NCI-H460 (cell line): ENCODE measurements around the gene DCAF11. TPM values are rescaled to one million over a fixed set of nuclear protein-coding genes. Genes with fewer than 3 reads are reported as not detected.

Experiments
- DNase-seq: peaks from one replicate; pipeline ENCODE4 v3.0.0-alpha.2; 2016; ENCODE audit warnings: low read depth; ENCODE audit errors: extremely low read depth
- total RNA-seq: library from RNA; depleted of rRNA; stranded (reverse); fragments of >200 nt; shearing (Covaris generic); gene quantifications from 2 replicates; pipeline ENCODE4 v1.2.3, GENCODE V29; 2014

The DCAF11 gene
- total RNA-seq, 1 experiment from 2014 or later, result 54.1 TPM

DNA sequence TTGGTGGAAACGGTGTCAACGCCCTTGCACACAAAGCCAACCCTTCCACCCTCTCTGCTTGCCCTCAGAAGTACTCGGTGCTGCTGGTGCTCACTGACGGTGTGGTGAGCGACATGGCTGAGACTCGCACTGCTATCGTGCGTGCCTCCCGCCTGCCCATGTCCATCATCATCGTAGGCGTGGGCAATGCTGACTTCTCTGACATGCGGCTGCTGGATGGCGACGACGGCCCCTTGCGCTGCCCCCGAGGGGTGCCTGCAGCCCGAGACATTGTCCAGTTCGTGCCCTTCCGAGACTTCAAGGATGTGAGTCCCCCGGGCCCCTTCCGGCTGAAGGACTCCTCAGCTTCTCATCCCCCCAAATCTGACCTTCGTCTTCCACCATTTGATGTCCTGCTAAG lies 37.5 kb upstream of the DCAF11 start:
- DNase-seq, result no peak

DNA sequence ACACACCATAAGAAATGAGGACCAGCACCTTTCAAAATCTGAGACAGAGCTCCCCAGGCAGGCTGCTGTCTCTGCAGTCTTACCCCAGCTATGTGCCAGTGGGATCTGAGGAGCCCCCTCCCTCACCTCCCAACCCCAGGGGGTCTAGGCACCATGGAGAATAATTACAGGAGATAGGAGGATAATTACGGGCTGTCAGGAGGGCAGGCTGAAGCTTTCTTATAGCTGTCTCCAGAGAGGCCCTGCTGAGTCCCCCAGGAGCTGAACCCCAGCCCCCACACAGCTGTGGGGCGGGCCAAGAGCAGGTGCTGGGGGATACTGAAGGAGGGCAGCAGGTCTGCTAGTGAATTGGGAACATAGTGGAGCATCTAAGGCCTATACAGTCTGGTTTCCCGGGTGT lies 36.4 kb upstream of the DCAF11 start:
- no peak for DNase-seq

DNA sequence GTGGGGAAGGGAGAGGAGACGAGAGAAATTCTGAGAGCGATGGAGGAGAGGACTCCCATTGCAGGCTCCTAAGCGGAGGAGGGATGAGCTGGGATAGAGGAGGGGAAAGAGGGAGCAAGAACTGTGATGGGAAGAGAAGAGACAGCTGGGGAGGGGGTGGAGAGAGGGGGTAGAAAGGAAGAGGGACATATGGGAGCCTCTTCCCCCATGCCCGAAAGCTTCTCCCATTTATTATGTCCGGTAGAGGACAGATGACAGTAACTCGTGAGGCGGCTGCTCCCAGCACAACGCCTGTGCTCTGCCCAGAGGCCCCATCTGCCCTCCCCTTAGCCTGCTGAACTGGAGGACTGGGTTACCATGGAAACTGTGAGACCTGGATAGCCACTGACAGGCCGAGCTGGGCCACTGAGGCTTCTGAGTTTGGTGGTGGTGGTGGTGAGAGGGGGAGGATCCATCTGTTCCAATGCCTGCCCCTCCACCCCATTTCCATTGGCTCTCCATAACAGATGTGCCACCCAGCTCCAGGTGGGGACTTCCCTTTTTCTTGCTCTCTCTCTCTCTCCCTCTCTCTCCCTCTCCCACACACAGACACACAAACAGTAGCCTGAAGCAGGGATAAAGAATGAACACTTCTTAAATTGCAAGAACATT lies 35.0 kb upstream of the DCAF11 start:
- DNase-seq, result no peak

DNA sequence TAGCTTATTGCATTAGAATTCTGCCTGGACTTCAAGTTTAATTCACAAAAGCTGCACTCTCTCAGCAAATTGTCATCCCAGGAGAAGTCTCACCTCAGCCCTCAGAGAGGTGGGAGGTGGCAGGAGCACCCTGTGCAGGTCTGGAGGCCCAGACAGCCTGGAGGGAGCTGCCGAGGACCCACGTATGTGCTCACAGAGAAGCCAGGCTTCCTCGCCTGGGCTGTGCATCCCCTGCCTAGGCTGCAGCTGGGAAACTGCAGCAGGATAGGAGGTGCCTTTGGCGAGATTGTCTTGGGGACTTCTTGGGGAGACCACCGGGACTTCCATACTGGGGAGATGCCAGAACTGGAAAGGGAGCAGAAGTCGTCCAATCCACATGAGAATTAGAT lies 34.4 kb upstream of the DCAF11 start:
- no peak for DNase-seq

DNA sequence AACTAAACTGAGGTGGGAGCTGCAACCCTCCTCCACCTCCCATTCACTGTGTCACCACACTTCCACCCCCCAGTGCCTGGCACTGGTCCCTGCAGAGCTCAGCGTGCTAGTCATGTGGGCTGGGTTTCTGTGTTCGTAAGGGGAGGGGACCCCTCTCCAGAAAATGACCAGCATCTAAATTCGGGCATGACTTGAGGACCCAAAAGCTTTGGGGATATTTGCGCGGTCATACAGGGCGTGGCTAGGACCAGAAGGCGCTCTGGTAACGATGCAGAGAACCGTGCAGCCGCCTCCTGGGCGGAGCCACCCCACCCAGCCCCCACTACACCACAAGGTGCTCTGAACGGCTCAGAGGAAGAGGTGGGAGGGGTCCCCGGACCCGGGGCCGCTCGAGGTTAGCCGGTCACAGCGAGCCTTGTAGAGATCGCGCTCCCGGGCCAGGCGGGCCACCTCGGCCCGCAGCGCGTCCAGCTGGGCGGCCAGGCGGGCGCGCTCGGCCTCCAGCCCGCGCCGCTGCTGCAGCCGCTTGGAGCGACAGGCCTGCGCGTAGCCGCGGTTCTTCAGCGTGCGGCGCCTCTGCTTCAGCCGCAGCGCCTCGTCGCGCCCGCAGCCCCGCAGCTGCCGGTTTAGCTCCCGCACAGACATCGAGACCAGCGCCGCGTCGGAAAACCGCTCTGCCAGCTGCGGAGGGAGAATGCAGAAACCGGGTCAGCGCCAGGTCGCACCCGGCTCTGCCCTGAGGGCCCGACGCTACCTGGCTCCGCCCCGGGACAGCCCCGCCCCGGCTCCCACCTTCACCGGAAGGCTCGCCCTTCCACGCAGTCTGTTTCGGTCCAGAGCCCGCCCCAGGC lies 33.5 kb upstream of the DCAF11 start:
- no peak for DNase-seq

DNA sequence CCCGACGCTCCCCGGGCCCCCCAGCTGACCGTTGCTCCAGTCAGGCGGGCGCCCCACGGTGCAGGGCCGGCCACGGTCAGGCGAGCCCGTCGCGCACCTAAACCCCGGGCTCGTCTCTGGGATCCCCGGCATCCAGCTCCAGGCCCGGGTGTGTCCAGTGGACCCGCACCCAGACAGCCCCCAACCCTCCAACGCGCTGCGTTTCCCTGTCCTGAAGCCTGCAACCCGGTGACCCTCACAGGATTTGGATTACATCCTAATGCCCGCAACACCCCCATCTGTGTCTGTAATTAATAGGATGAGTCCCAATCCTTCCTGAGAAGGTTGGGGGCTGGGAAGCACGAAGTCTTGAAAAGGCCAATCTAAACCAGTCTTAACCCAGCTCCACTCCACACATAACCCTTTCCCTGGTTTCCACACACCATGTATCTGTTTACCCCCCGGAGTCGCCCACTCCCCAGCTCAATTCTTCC lies 32.8 kb upstream of the DCAF11 start:
- DNase-seq, result no peak

DNA sequence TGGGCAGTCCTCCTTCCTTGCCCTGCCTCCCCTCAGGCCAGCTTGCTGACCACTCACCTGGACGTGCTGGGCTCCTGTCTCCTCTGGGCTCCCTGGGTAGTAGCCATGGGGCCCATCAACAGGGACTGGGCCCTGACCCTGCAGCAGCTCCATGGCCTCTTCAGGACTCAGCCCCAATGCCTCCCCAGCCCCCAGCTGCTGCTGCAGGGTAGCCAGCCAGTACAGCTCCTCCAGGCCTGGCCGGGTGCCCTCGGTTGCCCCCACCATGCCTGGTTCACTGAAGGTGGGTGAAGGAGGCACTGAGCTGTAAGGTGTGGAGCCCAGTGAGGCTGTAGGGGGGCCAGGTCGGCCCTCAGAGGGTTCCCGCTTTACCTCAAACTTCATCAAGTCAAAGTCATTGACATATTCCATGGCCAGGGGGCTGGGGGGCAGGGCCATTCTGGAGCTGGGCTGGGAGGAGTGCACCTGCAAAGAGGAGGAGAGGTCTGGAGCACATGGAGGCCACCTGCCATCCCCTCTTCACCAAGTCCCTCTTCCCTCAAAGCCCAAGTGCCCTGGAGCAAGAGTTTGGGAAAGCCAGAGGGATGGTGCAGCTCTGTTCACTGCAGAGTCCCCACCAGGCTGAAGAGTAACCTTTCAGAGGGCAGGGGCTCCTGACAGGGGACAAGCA lies 32.0 kb upstream of the DCAF11 start:
- no peak for DNase-seq

DNA sequence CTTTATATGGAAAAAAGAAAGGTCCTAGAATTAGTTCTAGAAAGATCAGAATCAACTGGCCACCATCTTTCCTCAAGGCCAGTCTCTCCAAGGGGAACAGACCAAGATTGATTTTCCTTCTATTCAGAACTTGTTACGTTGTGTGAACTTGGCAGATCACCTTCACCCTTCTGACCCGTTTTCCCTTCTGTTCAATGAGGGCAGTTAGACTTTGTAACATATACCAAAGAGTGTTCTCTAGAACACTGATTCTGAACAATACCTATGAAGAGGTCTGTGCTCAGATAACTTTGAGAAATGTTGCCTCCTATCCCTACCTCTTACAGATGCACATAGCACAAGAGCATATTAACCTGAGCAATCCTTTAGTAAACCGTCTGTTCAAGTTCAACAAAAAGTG lies 31.1 kb upstream of the DCAF11 start:
- DNase-seq, result no peak

DNA sequence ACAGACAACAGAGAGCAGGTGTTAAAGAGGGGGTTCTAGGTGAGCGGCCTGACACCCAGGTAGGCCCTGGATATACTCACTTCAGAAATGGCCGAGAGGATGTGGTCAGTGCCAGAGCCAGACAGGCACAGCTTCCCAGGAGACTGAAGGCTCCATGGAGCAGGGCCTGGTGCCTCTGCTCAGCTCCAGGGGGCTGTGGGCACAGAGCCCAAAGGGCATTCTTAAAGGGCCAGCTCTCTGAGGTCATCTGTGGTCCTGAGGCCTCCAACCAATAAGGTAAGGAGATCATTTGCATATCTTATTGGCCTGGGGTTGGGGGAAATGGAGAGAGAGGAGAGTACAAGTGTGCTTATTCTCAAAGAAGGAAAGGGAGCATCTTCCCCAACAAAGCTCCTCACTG lies 30.1 kb upstream of the DCAF11 start:
- no peak for DNase-seq

DNA sequence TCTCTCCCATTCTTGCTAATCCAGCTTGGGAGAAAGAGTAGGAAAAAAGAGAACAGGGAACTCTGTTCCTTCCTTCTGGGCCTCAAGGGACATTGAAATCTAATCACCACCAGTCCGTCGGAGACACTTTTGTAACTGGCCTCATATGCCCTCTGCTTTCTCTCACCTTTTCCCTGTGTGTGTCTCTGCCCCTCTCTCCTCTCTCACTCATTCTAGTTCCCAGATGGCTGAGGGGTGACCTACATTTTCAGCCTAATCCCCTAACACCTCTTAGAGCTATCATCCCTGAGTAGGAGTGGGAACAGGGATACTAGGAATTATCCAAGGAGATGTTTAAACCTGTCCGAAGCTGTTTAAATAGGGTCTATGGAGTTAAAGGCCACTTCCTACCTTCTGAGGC lies 29.4 kb upstream of the DCAF11 start:
- DNase-seq, result no peak

DNA sequence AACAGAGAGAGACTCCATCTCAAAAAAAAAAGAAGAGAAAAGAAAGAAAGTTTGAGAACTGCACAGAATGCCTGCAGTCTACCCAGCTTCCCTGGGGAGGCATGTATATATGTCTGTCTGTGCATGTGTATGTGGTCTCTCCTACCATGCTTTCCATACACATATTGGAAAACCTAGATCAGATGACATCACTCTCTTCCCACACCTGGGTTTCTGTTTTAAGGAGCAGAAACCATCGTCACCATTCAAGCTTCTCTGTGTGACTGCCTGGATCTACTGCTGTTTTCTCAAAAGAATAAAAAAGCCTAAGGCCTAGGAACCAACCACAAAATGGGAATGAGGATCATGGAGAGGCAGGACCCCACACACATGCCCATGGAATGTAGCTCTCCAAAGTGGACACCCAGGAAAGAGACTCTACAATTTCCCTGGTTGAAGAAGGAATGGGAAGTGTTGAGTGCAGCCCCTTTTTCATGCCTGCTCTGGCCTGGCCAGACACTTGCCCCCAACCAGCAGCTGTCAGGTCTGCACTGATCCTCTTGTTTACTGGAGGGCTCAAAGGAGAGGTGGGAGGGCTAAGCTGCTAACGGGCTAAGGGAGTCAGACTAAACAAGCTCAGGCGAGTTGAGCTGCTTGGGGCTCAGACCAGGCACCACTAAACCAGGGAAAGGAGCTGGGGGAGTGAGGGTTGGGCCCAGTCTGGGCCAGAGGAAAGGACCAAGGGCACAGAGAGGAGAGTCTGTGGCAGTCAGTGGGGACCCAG lies 28.2 kb upstream of the DCAF11 start:
- DNase-seq, result no peak

DNA sequence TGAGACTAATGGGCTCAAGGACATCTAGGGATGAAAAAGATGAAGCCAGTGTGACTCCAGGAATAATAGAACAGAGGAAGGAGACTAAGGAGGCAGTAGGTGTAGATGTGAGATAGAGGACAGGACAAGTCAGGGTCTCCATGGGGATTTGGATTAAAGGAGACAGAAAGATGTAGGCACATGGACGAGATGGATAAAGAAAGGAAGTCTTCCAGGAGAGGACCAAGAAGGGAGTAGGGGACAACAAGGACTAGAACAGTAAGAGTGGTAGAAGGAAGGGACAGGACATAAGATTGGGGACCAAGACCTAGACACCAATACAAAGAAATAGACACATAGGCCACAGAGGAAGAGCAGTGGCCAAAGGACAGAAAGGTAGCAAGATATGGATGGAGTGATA lies 27.6 kb upstream of the DCAF11 start:
- DNase-seq, result no peak

DNA sequence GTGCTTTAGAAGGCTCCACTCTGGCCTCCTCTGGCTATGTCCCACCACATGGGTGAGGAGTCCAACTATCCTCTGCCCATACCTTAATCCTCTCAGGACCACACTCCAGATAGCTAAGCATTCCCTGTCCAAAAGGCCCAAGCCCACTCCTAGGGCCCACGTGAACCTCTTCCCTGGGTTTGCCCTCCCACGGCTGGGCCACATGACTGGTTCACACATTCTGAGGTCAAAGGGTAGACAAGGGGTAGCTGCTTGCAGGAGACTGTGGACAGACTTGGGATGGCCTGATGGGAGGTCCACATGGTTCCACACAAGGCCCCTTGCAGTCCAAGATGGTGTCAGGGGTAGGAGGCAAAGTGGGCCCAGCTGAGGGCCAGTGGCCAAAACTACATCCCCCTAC lies 26.5 kb upstream of the DCAF11 start:
- no peak for DNase-seq

DNA sequence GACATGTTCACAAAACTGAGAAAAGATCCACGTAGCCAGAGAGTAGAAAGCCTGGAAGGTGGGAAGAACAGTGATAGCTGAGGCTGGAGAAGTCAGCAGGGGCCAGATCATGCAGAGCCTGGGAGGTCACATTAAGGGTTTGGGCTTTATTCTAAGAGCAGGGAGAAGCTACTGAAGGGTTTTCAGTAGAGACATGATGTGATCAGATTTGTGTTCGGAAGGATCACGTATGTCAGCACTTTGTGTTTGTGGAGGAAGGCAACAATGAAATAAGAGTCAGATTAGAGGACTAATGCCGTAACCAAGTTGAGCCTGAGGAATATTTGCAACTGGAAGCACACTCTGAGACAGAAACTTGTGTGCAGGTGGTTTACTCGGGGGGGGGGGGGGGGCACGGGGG lies 24.7 kb upstream of the DCAF11 start:
- DNase-seq, result no peak

DNA sequence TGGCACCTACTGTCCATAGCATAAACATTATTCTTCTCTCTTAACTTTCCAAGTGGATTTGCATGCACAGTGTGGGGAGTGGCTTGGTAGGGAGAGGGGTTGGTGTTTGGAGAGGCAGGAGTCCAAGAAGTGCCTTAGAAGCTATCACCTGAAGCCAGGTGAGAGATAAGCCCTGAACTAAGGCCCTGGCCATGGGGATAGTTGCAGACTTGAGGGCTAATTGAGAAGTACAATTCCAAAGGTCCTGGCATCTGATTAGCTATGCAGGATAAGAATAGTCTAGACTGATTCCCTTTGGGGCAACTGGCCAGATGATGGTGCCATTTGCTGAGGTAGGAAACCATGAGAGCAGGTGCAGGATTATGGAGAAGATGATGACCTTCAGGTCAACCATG lies 22.5 kb upstream of the DCAF11 start:
- DNase-seq, result no peak

DNA sequence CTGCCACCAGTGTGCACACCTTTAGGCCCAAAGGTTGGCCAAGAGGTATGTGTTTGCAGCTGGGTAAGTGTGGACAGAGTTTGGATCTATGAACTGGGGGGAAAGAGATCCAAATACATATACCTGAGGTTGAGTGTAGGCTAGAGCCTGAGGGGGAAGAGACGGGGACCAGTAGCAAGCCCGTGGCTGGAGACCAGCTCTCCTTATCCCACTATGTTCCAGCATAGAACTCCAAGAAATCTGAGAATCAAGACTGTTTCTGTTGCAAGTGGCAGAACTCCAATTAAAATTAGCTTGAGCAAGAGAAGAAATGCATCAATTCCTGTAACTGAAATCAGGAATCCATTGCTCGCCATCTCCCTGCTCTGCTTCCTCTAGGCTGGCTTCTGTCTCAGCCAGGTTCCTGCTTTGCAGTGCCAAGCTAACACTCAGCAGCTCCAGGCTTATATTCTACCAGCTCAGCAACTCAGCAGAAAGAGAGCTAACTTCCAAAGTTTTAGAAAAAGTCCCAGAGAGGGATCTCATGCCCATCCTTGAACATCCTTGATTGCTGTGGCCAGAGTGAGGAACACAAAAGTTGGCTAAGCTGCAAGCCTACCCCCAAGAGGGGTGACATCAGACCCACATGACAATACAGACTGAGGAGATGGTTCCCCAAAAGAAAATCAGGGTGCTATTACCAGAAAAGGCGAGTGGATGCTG lies 21.9 kb upstream of the DCAF11 start:
- no peak for DNase-seq

DNA sequence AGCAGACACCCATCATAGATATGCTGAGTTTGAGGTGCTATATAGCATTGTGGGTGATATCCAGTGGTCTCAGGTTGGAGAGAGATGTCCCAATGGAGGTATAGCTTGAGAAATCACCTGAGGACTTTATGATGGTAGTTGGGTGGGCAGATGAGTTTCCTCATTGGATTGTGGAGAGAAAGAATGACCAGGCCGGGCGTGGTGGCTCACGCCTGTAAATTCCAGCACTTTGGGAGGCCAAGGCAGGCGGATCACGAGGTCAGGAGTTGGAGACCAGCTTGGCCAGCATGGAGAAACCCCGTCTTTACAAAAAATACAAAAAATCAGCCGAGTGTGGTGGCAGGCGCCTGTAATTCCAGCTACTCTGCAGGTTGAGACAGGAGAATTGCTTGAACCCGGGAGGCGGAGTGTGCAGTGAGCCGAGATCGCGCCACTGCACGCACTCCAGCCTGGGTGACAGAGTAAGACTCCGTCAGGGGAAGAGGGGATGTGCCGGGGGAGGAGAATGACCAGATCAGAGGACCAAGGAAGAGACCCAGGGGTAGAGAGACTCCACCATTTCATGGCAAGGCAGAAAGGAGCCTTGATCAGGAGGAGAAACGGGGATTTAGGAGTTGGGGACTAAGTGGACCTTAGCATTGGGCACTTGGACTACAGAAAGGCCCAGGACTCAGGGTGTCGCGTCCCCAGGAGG lies 21.2 kb upstream of the DCAF11 start:
- DNase-seq, result no peak

DNA sequence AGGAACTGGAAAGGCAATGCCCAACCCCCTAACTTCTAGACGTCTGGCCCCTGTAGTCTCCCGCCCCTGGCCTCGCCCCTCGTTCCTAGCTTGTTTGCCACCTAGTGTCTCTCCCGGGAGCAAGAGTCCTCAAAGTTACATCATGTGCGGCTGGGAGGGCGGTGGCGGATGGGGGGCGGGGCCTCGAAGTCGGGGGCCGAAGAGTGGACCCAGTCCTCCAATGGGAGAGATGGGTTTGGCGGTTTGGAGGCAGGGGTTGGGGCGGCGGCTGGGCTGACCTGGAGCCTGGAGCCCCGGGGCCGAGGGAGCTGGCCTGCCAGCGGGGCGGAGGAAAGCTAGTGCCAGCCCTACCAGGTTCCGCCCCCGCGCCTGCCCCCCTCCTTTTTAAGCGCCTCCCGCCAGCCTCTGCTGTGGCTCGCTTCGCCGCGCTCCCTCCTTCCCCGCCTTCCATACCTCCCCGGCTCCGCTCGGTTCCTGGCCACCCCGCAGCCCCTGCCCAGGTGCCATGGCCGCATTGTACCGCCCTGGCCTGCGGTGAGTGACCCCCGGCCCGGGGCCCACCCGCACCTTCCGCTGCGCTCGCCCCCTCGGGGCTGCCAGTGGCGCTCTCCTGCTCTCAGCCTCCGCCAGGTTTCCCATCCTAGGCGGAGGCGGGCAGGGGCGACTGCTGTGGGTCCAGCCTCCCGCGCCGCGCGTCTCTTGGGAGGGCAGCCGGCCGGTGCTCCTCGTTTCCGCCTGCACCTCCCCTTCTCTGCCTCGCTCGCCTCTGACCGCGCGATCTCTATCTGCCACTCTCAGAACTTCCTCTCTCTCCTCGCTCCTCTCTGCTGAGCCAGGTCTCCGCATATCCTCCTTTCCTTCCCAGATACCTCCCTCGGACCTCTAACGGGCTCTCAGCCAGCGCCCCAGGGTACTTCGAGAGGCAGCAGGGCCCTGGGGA lies 20.4 kb upstream of the DCAF11 start, which contains the start of gene PCK2:
TSS of gene PCK2 (plus strand) at position 411 of the 940 bp plus-strand sequence. CDS start at position 506, 95 bp downstream.
- peak; percentile 98 for DNase-seq
